CD4-positive, alpha-beta T cell treated with Interleukin-4 for 4 hours (primary cell): ENCODE results near the gene HOXA6.

Experiments
- DNase-seq: peaks from one replicate; pipeline ENCODE4 v3.0.0-alpha.2; 2020

HOXA6 gene

DNA sequence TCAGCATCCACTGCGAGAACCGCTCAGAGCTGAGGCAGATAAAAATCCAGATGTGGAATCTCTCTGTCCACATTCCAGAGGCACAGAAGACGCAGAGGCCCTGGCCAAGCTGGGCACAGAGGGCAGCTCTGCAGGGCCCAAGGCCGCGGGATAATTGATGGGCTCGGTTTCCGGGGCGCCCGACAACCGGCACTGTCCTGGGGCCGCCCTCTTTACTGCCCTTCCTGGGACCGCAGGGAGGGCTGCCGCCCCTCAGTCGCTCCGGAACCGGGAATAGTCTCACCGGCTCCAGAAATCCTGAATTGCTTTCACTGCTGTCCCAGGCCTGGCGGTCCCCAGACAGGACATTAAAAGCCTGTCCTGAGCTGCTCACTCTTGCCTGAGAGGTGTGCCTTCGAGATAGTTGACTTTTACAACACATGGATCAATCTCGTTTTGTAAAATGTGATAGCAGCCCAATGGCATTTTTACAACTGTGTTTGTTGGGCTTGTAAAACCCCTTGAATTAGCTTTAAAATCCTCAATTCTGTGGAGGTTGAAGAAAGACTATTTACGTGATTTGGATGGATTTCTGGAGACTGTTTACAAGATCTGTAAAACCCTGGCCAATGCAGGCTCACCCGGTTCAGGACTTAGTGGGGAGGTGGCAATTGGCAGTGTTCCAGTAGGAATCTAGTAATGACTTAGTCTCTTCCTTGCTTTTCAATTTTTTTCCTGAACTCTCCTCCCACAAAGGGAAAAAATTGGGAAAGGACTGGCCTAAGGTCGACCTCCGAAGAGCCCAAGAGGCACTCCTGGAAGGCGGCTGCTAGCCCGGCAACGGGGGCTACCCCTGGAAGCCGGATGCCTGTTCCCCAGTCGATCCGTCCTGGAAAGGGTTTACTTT lies 1.4 kb upstream of the HOXA6 start:
- DNase-seq = no peak

DNA sequence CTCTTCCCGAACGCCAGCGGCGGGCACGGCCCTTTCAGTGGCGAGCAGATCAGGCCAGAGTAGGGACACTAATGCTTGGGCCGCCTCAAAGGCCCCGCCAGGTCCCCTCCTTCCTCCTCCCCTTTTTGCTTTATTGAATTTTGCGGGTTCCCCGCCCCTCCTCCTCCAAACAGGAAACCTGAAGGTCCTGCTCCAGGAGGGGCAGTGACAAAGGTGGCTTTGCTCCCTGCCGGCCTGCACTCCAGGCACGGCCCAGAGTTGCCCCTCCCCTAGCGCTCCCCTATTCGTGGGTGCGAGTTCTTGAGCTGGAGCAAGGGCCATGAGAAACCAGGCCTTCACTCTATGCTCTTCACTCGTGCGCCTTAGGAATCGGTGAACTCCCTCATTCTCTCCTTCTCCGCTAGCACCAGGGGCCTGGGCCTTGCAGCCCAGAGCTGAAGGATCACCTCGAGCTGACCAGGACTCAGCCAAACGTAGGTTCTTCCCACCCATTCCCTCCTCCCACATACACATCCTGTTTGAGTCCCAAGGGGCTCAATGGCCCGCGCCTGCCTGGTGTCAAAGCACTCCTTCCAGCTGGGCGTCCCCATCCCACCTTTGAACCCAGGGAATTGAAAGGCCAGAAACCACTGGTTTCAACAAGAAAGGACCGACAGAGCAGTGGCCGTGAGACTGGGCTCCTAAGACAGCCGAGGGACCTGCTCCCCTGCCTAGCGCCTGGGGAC lies 619 bp upstream of the HOXA6 start:
- DNase-seq = no peak

DNA sequence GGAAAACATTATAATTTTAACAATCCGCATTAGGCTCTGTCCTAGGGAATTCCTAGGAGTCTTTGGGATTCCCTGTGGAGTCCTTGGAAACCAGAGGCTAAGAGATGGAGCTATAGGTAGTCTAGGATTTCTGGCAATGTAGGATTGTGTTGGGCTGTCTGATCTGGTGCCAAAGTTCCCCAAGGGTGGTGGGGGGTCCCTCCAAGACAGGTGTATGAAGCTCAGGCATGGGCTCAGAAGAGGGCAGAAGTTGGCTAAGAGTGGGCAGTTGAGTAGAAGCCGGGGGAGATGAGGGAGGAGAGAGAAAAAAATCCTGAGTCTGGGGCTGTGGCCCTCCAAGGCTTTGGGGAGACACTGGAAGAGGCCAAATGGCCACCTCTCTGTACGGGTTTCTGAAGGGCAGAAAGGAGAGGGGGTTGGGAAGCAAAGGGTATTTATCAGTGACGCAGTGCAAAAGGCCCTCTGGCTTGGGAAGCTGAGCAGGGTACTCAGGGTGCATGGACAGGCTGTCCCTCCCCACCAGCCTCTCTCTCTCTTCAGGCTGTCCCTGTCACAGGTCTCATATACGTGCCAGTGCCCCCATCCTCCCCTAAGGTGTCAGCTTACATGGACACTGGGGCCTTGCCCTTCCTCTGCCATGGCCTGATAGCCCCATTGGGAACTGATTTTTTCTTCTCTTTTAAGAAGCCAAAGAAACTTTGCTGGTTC lies 929 bp downstream of the HOXA6 start:
- DNase-seq = no peak

DNA sequence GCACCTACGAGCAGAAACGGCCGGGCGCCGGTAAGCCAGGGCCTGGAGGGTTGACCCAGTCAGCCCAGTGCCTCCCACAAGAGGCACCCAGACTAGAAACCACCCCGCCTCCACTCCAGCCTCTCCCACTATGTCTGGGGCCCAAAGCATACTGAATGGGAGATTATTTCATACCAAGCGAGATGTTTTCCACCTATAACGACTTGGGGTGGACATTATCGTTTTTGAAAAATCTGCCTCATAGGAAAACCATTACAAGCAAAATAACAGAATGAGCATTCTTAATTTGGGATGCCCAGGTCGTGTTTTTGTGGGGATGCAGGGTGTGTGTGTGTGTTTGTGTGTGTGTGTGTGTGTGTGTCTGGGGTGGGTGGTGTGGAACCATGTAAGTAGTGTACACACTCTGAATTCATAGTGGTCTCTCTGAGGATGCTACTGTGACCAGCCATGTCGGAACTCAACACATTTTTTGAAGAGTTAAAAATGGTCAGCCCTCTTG lies 1.6 kb downstream of the HOXA6 start:
- no peak for DNase-seq

DNA sequence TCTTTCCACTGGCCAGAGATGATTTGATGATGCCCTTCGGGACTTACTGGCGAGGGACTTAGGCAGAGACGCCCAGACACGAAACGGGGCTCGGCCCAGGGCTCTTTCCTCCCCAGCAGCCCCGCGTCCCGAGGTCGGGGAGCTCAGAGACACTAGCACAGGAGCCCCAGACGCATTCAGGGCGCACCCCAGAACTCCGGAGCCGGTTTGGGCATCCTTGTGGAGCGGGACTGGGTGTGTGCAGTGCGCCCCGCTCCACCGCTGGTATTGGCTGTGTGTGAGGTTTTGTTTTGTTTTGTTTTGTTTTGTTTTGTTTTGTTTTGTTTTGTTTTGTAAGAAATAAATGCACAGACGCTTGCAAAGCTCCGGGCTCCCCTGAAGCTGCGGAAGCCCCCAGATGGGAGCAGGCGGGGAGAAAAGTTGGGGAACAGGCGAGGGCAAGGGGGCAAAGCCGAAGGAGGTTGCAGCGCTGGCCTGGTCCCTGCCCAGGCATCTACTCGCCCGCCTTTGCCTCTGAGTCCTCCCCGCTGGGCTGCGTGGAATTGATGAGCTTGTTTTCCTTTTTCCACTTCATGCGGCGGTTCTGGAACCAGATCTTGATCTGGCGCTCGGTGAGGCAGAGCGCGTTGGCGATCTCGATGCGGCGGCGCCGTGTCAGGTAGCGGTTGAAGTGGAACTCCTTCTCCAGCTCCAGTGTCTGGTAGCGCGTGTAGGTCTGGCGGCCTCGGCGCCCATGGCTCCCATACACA lies 2.2 kb downstream of the HOXA6 start:
- no peak for DNase-seq

DNA sequence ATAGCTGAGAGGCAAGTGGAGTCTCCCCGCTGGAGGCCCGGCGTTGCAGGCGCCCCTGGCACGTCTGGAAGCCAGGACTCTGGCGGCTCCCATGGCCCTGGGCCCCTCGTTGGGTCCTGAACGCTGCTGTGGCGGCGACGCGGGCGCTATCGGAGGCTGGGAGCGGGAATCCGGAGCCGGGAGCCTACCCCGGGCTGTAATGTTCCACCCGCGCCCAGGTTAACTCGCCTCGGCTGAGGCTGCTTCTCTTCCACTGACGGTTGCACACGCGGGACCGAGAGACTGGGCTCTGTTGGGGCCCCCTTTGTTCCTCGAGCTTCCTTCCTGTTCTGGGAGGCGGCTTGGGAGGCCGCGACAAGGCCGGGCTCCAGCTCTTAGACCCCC lies 2.8 kb downstream of the HOXA6 start:
- DNase-seq = no peak

DNA sequence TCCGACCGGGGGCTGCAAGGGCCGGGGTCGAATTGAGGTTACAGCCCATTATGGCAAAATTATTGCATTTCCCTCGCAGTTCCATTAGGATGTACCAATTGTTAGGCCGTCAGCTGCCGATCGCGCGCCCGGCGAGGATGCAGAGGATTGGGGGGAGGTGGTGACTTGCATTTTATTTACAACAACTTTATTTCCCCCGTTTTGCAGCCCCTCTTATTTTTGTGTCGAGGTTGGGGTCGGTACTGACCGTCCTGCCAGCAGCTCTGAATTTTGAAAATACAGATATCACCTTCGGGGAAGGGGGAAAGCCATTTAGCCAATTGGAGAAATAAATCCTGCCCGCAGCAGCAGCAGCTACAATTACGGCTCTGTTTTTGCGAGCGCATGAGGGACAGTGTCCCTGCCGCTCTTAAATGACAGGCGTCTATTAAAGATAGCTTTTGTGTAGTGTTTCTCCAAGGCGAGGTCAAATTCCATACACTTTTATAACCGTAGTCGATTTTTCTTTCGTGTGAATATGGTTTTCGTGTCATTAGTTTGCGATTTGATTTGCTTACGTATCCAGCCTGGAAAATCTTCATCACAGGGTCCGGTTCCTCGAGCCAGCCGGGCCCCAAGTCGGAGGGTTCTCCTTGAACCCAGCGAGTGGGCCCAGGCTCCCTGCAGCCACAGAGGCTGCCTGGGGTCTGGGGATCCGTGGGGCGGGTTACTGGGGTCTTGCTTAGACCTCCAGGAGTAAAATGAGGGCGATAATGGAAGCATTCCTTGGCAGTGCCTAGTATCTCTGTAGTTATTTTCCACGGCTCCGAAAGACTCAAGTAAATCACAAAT lies 3.4 kb downstream of the HOXA6 start:
- DNase-seq = no peak

DNA sequence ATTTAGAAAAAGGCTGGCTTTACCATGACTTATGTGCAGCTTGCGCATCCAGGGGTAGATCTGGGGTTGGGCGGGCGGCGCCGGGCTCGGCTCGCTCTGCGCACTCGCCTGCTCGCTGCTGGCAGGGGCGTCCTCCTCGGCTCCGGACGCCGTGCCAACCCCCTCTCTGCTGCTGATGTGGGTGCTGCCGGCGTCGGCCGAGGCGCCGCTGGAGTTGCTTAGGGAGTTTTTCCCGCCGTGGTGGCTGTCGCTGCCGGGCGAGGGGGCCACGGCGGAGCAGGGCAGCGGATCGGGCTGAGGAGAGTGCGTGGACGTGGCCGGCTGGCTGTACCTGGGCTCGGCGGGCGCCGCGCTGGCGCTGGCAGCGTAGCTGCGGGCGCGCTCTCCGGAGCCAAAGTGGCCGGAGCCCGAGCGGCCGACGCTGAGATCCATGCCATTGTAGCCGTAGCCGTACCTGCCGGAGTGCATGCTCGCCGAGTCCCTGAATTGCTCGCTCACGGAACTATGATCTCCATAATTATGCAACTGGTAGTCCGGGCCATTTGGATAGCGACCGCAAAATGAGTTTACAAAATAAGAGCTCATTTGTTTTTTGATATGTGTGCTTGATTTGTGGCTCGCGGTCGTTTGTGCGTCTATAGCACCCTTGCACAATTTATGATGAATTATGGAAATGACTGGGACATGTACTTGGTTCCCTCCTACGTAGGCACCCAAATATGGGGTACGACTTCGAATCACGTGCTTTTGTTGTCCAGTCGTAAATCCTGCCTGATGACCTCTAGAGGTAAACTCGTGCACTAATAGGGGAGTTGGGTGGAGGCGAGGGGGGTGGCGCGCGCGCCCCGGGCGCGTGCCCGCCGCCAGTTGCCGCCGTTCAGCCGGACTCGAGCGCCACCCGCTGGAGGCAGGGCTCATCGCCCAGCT lies 4.3 kb downstream of the HOXA6 start, which contains the start of gene HOXA5:
Gene HOXA5 (minus strand): TSS at position 659 of the 927 bp plus-strand sequence. CDS start 74 bp downstream, at position 585.
- no peak for DNase-seq

DNA sequence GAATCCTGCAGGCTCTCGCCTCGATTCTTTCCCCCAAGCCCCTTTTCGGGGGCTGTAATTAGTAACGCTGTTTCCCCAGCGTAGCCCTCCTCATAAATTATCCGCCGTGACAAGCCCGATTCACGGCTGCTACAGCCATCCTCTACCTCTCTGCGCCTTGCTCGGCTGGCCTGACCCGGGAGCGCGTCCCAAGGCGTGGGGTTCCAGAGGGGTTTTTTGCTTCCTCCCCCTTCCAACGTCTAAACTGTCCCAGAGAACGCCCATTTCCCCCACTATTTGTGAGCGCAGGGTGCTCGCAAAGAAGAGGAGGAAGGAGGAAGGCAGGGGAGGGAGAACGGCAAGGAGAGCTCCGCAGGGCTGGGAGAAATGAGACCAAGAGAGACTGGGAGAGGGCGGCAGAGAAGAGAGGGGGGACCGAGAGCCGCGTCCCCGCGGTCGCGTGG lies 5.0 kb downstream of the HOXA6 start:
- no peak for DNase-seq

DNA sequence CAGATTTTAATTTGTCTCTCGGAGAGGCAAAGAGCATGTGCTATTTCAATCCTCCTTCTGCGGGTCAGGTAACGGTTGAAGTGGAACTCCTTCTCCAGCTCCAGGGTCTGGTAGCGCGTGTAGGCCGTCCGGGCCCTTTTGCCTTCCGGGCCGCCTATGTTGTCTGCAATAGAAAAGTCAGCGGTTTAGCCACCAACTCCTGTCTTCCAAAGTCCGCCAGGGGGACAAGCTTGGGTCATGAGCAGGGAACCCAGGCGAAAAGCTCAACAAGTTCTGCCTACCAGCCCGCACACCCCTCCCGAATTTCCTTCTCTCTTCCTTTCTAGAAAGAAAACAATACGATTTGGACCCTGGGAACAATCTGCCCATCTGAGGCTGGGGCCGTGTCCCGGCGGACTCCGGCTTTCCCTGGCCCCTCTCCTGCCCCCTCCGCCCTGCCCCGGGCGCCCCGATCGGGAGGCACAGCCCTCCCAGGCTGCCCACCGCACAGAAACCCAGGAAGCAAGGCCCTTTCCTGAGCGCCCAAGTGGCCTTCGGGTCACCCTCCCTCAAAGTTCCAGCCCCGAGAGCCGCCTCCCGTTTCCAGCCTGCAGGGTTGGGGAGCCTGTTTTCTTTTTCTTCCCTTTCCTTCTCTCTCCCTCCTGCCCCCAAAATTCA lies 5.5 kb downstream of the HOXA6 start:
- no peak for DNase-seq

DNA sequence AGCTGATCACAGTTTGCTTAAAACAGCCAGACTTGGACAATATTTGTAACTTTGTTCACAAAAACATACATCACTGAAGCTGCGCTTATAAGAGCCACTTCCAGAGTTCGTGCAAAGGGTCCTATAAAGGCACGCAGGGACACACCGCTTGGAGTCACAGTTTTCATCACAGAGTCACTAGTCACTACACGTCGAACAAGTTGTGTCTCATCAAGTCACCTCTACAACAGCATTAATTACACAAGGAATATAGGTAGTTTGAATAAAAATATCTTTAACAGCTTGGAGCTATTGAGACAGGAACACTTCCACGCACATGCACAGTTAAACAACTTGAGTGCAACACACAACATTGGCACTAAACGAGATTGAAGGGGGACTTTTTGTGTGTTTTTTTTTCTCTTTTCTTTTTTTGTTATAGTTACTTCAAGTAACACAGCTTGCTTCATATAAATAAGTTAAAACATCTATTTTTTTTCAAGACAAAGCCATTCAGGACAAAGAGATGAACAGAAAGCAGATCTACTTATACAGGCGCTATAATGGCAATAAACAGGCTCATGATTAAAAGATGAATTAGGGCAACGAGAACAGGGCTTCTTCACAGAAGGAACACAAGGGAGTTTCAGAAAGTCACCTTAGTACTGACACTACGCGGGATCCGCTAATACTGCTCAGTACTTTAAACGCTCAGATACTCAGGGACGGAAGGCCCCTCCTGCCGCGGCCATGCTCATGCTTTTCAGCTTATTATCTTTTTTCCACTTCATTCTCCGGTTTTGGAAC lies 6.2 kb downstream of the HOXA6 start:
- no peak for DNase-seq

DNA sequence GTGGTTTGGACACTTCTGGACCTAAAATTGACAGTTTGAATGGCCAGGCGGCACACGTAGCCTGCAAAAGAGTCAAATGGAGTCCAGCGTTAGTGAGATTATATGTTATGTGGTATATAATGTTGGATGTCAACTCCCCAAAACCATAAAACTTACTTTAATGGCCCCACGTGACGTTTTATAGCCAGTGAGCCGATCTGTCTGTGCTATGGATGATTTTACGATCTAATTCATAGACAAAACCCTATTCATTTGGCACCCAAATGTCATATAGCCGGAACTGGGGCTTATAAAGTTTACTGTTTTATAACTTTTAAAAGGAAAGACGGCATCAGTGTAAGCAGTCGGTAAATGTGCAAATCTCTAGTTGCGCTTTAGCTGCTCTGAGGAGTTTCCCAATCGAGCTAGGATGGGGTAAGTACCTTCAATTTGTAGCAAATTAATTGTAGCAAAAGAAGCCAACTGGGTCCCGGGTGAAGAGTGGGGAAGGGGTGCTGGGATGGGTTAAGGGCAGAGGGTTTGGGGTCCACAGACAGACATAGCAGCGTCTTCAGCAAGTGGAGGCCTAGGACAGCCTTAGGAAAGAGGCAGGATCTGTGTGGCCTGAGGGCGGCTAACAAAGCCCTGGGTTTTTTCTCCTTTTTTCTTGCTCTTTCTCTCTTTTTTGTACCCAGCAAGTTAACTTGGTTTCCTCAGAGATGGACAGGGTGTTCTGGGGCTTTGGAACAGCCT lies 7.3 kb downstream of the HOXA6 start:
- DNase-seq = no peak

DNA sequence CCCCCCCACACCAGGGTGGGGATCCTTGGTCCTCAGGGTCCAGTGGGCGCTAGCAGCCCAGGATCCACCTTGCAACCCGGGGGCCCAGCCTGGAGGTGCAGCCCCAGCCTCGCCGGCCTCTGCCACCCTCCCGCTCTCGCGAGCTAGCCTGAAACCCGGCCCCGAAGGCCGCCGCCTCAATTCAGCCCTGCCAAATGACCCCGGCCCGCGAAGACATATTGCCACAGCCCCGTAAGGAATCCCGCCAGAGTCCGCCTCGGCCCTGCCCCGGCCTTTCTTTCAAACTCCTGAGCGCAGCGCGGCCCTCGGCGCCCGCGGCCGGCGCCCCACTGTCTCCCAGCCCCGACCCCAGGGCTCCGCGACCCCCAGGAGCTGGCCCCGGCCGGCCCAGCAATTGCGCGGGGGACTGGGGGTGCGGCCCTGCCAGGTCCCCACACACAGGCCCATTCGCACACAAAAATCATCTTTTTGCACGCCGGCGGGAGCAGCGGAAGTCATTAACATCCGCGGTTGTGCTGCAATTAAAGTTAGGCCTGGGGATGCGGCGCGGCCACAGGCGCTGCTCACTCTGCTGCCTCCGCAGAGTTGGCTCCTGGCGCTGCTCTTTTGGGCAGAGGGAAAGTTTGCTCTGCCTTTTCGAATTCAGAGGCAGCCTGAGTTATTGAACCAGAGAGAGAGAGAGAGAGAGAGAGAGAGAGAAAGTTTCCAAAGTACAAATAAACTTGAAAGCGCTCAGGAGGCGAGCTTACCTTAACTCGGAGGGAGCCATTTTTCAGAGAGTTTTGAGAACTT lies 8.0 kb downstream of the HOXA6 start:
- no peak for DNase-seq

DNA sequence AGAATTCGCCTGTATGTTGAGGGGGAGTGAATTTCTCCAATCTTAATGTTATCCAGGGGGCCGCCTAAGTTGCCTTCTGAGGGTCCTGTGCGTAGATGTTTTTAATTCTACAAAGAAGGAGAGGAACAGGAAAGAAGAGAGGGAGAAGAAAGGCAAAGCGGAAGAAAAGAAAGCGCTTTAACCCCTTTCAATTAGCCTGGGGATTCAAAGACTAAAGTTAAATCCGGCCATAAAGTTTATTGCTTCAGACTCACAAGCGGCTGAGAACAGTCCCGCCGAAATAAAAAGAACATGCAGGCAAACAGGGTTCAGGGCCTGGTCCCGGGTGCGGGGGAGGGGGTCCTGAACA lies 8.6 kb downstream of the HOXA6 start:
- no peak for DNase-seq

DNA sequence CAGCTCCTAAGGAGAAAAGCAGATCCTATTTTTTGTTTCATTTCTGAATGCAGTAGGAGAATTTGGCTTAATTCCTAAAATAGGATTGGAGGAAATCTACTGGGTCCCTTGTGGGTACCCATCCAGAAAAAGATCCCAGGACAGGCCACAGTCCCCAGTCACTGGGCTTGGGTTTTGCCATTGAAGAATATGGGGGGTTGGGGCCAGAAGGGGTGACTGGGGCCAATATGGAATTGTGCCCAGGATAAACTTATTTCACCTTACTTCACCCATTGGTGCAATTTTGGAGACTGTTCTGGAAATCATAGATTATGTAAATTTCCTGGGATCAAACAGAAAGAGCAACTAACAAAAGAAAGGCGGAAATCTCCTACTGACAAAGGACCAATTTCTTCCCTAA lies 9.1 kb downstream of the HOXA6 start:
- DNase-seq = no peak

DNA sequence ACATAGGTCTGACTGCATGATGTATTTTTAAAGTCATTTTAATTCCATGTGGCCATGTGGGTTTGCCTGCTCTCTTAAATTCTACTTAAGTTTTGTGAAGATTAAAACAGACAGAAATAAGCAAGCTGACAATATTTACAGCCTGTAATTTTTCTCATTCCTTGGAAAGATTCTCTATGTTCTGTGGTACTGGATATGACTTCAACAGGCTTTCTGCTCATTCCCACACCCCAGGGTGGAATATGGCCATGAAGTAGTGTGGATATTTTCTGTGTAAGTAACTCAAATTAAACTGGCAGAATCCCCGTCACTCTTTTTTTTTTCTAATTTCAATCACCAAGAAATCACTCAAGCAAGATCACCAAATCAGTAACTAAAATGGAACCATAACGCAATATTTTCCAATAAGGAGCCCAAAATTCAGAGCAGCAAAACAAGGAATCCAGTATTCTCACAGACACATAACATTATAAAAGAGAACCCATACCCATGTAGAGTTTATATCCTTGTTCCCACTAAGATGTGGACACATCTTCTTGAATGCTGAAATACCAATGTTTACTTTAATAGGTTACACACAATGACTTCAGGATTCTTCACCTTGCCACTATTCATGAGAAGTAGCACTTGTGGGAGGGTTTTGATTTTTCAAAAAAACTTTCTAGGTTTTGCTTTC lies 9.8 kb downstream of the HOXA6 start:
- DNase-seq = no peak

DNA sequence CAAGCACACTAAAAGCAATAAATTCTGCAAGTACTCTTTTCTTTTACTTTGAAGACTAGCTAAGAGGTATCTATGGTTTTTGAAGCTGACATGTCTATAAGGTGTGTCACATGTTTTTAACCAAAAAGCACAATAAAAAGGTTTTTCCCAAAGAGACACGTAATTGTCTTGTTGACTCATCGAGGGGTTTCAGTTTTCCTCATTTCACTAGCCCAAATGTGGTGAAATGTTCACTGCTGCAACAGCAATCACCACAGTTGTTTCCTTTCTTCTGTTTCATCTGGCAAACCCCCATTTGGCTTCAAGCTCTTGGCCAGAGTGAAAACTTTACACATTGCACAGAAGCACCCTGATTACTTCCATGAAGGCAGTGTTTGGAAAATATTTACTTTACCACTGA lies 13.2 kb downstream of the HOXA6 start:
- no peak for DNase-seq
